EH (cell line): ENCODE measurements around the gene WDR86.

ENCODE experiments used
- DNase-seq: peaks from one replicate; pipeline ENCODE4 v3.0.0-alpha.2; 2015; ENCODE audit warnings: low read depth

Gene WDR86, protein sequence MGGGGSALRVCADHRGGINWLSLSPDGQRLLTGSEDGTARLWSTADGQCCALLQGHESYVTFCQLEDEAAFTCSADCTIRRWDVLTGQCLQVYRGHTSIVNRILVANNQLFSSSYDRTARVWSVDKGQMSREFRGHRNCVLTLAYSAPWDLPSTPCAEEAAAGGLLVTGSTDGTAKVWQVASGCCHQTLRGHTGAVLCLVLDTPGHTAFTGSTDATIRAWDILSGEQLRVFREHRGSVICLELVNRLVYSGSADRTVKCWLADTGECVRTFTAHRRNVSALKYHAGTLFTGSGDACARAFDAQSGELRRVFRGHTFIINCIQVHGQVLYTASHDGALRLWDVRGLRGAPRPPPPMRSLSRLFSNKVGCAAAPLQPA

DNA sequence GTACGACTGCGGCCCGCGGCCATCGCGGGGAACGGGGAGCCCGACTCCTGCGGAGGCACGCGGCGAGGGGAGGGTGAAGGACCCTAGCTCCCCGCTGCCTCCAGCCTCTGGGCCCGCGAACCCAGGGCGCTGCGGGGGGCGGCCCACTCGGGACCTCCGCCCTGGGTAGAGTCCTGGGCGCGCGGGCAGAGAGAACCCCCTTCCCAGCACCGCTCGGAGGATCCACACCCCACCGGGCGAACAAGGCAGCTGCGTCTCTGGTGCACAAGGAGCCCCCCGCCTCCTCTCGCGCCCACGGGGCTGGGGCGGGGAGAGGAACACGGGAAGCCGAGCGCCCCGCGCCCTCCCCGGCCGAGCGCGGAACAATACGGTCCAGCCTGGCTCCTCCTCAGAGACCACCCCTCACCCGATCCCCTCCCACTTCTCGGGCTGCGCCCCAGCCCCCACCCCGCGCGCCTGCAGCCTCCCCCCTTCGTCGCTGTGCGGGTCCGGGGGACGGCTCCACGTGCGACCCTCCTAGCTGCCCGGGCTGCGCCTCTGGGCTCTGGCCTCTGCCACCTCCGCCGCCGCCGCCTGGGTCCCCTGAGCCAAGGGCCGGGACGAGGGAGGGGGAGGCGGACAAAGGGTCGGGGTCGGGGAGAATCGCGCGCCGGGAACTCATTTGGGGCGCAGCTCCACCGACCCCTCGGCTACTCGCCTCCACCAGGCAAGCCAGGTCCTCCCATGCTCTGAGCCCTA lies at the start of gene WDR86:
WDR86 (minus strand) TSS at position 372 of the 738 bp plus-strand sequence. CDS start 449 bp downstream, outside the sequence.
- DNase-seq = no peak

DNA sequence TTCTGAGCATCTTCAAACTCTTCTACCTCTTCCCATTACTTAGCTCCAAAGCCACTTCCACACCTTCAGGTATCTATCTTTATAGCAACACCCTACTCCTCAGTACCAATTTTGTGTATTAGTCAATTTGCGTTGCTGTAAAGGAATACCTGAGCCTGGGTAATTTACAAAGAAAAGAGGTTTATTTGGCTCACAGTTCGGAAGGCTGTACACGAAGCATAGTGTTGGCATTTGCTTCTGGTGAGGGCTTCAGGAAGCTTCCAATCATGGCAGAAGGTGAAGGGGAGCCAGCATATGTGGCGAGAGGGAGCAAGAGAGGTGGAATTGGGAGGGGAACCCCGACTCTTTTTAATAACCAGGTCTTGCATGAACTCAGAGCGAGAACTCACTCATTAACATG lies 47.7 kb upstream of the WDR86 start:
- no peak for DNase-seq

DNA sequence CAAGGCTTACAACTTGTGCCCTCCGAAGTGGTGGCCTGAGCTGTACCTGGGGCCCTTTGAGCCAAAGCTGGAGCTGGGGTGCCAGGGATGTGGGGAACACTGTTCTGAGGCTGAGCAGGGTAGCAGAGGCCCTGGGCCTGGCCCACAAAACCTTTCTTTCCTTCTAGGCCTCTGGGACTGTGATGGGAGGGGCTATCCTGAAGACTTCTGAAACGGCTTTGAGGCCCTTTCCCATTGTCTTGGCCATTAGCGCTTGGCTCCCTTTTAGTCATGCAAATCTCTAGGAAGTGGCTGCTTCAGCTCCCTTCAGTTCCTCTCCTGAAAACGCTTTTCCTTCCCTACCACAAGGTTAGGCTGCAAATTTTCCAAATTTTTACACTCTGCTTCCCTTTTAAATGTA lies 46.9 kb upstream of the WDR86 start:
- DNase-seq = no peak

DNA sequence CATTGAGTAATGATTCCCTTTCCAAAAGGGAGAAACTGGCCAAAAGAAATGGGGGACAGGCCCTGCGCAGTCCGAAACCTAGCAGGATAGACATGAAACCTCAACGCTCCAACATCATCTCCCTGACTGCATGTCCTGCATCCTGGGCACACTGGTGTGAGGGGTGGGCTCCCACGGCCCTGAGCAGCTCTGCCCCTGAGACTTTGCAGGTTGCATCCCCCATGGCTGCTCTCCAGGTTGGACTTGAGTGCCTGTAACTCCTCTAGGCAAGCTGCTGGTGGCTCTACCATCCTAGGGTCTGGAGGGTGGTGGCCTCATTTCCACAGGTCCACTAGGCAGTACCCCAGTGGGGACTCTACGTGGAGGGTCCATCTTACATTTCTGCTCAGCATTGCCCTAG lies 46.4 kb upstream of the WDR86 start:
- no peak for DNase-seq

DNA sequence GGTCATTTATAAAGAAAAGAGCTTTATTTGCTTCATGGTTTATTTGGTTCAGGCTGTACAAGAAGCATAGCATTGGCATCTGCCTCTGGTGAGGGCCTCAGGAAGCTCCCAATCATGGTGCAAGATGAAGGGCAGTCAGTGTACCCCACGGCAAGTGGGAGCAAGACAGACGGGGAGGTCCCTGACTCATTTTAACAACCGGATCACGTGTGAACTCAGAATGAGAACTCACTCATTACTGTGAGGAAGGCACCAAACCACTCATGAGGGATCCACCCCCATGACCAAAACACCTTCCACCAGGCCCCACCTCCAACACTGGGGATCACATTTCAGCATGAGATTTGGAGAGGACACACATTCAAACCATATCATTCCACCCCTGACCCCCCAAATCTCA lies 45.9 kb upstream of the WDR86 start:
- DNase-seq = no peak

DNA sequence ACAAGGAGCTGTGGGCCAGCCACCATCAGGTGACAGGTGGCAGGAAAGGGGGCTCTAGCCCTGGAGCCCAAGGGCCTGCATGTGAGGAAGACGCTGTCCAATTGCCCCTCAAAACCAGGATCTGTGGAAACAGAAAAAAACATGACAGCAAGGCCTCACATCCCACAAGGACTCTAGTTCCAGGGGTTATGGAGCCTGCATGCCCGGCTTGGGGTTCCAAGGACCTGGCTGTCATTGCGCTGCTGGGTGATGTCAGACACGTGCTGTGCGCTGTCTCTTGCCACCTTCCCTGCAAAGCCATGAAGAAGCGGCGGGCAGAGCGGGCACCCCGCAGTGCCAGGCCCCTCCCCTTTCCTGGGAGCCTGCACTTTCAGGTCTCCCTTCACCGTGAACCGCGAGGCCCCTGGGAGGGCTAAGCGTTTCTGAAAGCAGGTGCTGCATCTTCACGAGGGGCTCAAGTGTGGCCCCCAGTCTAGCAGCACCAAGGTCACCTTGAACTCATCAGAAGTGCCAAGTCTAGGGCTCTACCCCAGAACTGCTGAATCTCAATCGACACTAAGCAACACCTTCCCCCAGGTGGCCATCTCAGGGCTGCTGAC lies 45.2 kb upstream of the WDR86 start:
- no peak for DNase-seq

DNA sequence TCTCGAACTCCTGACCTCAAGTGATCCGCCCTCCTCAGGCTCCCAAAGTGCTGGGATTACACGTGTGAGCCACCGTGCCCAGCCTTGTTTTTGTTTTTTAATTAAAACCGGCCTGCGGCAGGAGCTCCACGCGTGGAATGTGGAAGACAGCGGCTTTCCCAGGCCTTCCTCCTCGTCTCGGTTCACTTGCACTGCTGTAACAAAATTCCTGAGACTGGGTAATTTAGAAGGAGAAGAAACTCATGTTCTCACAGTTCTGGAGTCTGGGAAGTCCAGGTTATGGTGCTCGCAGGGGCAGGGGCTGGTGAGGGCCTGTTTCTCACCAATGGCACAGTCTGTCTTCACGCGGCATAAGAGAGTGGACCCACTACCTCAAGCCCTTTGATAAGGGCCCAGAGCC lies 44.5 kb upstream of the WDR86 start:
- peak; percentile 40 for DNase-seq

DNA sequence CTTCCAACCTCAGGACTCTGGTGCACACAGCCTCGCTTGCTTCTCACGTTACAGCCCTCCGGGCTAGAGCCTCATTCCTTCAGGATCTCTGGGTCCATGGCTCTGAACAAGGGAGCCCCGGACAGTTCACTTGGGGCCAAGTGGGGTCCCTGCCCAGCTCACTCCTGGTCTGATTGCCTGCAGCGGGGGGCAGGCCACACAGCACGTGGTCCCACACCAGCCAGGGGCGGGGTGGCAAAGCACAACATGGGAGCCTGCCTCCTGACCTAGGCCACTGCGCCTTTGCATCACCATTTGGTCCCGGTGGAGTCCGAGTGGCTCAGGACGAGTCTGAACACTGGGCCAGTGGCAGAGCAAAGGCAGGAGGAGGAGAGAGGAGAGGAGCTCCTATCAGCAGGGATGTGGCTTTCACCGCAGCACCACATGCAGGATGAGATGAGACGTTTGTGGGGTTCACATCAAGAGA lies 43.5 kb upstream of the WDR86 start:
- DNase-seq = peak; percentile 24

DNA sequence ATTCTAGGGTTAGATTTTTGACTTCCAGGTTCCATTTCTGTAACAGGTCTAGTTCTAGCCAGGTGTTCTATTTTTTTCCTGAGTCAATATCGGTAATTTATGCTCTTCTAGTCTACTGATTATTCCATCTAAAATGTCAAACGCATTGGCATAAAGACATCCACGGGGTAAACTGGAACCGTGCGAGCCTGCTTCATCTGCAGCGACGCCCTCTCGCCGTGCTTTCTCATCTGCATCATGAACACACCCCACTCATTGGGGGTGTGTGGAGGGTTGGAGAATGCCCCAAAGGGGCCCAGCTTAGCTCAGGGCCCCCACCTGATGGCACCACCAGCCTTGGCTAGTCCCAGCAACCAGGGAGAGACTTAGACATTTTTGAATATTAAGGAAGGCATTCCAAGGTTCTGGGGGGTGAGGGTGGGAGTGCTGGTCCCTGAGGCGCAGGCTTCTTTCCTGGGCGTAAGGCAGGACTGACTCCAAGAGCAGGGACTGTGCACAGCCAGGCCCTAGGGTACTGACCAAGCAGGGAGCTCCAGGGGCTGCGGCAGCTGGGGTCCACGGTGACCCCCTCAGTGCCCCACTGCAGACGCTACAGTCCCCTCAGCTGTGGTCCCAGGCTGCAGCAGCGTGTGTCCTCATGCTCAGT lies 43.0 kb upstream of the WDR86 start:
- no peak for DNase-seq

DNA sequence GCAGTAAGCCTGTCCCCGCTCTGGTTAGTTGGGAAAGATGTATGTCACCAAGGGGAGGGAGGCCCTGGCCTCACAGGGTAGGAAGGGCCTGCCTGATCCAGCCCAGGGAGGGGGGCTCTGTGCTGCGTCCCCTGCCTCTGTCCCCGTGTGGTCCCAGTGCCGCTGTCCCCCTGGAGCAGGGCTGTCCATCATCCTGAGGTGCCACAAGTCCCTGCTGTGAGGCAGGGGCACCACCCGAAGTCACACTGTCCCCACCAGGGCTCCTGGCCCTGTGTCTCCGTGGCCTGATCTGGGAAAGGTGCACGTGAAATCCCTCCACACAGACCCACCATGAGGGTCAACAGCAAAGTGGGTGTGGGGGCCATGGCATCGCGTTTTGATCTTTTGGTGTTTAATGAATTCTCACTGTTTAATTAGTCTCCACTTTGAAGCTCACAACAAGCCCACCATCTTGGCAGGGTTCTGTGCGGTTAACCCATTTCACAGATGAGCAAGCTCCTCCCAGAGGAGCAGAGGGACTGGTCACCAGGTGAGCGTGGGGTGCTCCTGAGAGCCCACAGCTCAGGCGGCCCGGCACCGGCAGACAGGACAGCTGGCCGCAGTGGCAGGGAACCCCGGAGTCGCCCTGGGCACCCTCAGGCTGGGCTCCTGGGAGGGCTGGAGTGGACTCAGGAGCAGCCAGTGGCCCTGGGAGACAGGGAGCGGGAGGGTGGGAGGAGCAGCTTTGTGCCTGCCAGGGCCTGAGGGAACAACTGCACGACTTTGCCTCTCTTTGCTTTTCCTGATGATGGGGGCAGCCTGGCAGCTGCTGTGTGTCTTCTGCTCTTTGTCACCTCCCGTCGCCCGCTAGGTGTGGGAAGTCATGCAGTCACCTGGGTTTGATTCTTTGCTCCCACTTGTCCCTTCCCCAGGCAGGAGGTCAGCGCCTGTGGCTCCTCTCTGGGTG lies 42.1 kb upstream of the WDR86 start:
- no peak for DNase-seq

DNA sequence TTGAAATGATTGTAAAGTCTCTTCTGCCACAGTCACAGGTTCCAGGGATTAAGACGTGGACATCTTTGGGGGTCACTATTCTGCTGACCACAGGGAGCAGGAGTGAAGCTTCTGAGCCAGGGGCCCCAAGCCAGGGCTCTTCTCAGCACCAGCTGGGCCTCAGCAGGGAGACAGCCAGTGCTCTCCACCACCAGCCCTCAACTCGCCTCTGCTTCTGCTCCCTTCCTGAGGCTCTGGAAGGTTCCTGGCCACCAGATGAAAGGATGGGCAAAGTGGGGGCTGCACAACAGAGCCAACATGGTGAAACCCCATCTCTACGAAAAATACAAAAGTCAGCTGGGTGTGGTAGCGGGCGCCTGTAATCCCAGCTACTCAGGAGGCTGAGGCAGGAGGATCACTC lies 41.3 kb upstream of the WDR86 start:
- DNase-seq = no peak

DNA sequence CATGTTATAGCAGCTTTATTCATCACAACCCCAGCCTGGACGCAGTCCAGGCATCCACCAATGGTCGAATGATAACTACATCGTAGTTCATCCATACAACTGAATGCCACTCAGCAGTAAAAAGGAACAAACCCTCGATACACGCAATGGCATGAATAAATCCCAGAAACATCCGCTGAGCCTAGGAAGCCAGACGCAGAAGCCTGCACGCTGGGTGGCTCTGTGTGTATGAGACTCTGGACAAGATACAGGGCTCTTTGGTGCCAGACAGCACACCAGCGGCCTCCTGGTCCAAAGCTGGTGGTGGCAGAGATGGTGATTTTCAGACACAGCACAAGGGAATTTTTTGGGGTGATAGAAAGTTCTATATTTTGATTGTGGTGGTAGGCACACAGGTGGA lies 40.2 kb upstream of the WDR86 start:
- DNase-seq = no peak

DNA sequence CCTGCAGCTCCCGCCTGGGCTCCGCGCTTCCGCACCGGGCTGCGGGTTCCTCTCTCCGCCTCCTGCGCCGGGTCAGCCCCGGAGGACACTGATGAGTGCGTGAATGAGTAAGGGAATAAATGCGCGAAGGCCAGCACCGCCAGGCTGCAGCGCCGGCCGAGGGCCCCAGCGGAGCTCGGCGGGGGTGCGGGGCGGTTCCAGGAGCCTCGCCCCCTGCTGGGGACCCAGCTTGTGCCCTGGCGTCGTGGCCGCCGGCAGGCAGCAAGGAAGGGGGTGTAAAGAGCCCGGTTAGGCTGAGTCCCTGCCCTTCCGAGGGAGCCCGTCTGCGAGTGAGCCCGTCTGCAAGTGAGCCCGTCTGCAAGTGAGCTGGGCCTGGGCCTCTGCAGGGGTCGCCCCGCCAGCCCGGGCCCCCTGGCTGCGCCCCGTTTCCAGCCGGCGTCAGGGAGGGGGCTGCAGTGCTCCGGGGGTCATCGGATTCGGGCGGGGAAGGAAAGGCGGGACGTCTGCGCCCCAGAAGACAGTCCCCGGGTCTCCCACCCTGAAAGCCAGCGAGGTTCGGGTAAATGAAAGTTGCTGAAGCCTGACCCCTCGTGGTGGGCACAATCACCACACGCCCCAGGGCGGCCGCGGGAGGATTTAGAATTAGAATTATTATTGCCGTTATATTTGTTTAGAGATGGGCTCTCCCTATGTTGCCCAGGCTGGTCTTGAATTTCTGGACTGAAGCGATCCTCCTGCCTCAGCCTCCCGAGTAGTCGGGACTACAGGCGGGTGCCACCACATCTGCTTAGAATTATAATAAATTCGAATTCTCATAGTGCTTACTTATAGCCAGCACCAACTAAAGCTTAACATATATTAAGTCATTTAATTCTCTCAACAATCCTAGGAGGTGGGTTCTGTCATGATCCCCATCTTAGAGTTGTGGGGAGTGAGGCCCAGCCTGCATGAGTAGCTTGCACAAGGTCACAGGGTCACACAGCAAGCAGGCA lies 38.7 kb upstream of the WDR86 start:
- peak; percentile 65 for DNase-seq

DNA sequence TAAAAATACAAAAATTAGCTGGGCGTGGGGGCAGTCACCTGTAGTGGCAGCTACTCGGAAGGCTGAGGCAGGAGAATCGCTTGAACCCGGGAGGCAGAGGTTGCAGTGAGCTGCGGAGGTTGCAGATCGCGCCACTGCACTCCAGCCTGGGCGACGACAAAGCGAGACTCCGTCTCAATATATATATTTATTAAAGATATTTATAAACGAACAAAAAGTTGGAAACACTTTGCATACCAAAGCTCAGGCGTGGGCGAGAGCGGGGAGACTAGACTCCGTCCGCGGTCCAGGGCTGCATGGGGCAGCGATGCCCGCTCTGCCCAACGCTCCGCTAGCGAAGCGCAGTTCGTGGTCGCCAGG lies 38.0 kb upstream of the WDR86 start:
- DNase-seq = no peak

DNA sequence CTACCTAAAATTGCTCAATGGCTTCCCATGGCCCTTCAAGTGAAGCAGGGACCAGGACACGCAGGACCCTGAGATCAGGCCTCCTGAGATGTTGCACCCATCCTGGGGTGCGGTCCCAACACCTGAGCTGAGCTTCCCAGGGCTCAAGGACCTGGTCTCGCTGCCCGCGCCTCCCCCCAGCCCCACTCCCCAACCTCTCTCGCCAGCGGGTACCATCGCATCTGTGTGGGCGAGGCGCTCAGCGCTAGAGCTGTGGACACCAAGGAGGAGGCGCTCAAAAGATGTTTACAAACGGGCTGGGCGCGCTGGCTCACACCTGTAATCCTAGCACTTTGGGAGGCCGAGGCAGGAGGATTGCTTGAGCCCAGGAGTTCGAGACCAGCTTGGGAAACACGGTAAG lies 37.5 kb upstream of the WDR86 start:
- DNase-seq = no peak

DNA sequence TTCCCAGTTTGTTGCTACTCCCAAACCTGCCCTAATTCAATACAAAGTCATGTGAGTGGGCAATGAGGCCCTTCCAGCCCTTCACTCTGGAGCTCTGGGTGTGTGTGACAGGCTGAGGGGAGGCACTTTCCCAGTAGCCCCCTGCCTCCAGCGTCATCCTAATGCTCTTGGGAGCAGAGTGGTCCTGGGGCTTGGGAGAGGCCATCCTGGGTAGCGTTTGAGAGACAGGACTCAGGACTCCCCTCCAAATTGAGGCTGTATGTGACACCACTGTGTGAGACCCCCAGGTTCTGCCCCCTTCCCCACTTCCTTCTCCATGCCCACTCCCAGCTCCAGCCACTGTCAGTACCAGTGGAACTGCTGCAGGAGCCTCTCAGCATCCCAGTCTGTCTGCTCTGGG lies 36.6 kb upstream of the WDR86 start:
- DNase-seq = no peak

DNA sequence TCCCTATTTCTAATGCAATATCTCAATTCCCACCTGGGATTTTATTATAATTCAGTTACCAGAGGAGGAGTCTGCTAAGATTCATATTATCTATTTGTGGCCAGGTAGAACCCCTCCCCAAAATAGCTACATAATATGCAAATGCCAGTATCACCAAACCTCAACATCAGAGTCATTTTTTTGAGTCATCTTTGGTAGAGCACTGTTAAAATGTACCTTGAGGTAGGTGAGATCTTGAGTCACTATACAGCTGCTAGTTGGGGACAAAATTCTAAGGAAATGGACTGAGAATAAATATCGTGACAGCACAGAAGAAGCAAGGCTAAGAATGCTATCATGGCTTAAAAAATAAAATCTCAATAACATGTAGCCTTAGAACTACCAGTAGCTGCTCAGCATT lies 34.8 kb upstream of the WDR86 start:
- DNase-seq = no peak

DNA sequence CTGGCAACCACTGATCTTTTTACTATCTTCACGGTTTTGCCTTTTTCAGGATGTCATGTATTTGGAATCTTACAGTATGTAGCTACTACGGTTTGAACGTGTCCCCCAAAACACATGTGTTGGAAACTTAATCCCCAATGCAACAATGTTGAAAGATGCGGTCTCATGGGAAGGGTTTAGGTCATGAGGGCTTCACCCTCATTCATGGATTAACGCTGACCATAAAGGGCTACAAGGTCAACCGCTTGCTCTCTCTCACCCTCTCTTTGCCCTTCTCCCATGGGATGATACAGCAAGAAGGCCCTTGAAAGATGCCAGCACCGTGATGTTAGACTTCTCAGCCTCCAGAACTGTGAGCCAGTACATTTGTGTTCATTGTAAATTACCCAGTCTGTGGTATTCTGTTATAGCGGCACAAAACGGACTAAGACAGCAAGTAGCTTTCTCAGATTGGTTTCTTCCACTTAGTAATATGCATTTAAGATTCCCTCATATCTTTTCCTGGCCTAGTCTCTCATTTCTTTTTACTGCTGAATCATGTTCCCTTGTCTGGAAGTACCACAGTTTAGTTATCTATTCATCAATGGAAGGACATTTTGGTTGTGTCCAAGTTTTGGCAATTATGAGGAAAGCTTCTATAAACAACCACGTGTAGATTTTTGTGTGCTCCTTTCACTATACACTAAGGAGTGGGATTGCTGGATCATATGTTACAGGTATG lies 33.1 kb upstream of the WDR86 start:
- no peak for DNase-seq

DNA sequence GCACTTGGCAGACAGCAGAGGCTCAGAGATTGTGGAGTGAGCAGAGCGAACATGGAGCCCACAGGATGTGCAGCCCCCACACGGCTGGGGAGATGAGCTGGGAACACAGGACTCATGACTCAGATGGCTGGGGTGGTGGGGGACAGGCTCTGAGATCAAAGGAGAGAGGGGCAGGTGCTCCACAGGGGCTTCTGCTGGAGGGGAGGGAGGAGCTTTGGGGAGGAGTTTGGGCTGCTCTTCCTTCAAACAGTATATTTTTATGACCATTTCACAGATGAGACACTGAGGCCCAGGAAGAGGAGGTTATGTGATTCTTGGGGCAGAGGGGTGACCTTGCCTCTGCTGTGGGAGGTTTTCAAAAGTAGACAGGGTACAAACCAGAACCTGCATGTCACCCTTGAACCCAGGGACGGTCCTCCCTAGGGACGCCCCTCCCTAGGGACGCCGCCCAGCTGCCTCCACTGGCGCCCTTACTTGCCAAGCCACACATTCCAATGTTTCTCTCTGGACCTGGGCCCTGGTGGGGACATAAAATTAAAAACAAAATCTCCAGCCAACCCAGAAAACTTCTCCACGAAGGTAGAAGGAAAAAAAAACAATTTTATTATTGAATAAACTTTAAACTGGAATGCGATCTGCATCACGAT lies 31.1 kb upstream of the WDR86 start:
- DNase-seq = no peak
